ENCODE measurements around the gene KCTD16.

GRCh38 chr5:144173766-144174165 lies 3.1 kb downstream of the KCTD16 start:
- TF ChIP-seq EZH2 (IDR thresholded peaks at IDR 0.05; ENCODE audit: low read depth, unreplicated experiment) (no peak), REST (IDR thresholded peaks at IDR 0.05; ENCODE audit: unreplicated experiment) (no peak), CTCF (conservative IDR thresholded peaks at IDR 0.05; ENCODE audit: low read depth in 2 of 2) (no peak), ZNF331 (CRISPR knock-in tag; IDR thresholded peaks at IDR 0.05; ENCODE audit: low read depth) (no peak), POLR2AphosphoS5 (IDR thresholded peaks at IDR 0.05; ENCODE audit: low read depth) (no peak), STAT1 (IDR thresholded peaks at IDR 0.05; ENCODE audit: unreplicated experiment) (no peak), NANOG (IDR thresholded peaks at IDR 0.05; ENCODE audit: borderline replicate concordance) (no peak), ZNF114 (CRISPR knock-in tag; IDR thresholded peaks at IDR 0.05) (no peak), EZH2phosphoT487 (IDR thresholded peaks at IDR 0.05; ENCODE audit: unreplicated experiment) (no peak)
